Trophoblast cell (in vitro differentiated cells and primary cell): ENCODE data around the gene ACTL6A.

Experiments
- DNase-seq, 2 donors: peaks; one replicate each; pipeline ENCODE4 v3.0.0-alpha.2; 2016
- H2AFZ ChIP-seq: 2 replicates; pipeline ENCODE4 v1.6.1; 2013; ENCODE audit warnings: low read length, moderate library complexity, mild to moderate bottlenecking; ENCODE audit not compliant: insufficient read depth, poor library complexity
- H2AK5ac ChIP-seq: 2 replicates; pipeline ENCODE4 v1.6.1; 2013; ENCODE audit warnings: mild to moderate bottlenecking, low read length
- H2BK120ac ChIP-seq: 2 replicates; pipeline ENCODE4 v1.6.1; 2013; ENCODE audit warnings: low read length, mild to moderate bottlenecking, moderate library complexity; ENCODE audit not compliant: insufficient read depth, poor library complexity
- H2BK12ac ChIP-seq: 2 replicates; pipeline ENCODE4 v1.6.1; 2013; ENCODE audit warnings: mild to moderate bottlenecking, low read length, moderate library complexity
- H2BK5ac ChIP-seq: 2 replicates; pipeline ENCODE4 v1.6.1; 2013; ENCODE audit warnings: low read length, low read depth, moderate library complexity, mild to moderate bottlenecking; ENCODE audit not compliant: poor library complexity
- H3K14ac ChIP-seq: 2 replicates; pipeline ENCODE4 v1.6.1; 2013; ENCODE audit warnings: mild to moderate bottlenecking, low read length
- H3K18ac ChIP-seq: 2 replicates; pipeline ENCODE4 v1.6.1; 2013; ENCODE audit warnings: mild to moderate bottlenecking, low read length
- H3K23ac ChIP-seq: 2 replicates; pipeline ENCODE4 v1.6.1; 2013; ENCODE audit warnings: low read length
- H3K27ac ChIP-seq: 2 replicates; pipeline ENCODE4 v1.5.1; 2013; ENCODE audit warnings: low read depth, mild to moderate bottlenecking, inconsistent platforms, low read length, moderate library complexity
- H3K27me3 ChIP-seq: 2 replicates; pipeline ENCODE4 v1.6.1; 2013; ENCODE audit warnings: inconsistent platforms, mild to moderate bottlenecking, low read length, moderate library complexity; ENCODE audit not compliant: insufficient read depth
- H3K36me3 ChIP-seq, 2 experiments: 1 replicate in 1 of 2; 2 replicates in 1 of 2; pipeline ENCODE4 v1.6.1; 2013; ENCODE audit warnings: low read length in 2 of 2, mild to moderate bottlenecking in 2 of 2, moderate library complexity in 1 of 2; ENCODE audit not compliant: insufficient read depth in 2 of 2, control insufficient read depth in 1 of 2
- H3K4ac ChIP-seq: 2 replicates; pipeline ENCODE4 v1.6.1; 2013; ENCODE audit warnings: low read depth, mild to moderate bottlenecking, low read length, moderate library complexity
- H3K4me1 ChIP-seq, 2 experiments: 1 replicate in 1 of 2; 2 replicates in 1 of 2; pipeline ENCODE4 v1.6.1; 2013; ENCODE audit warnings: low read length in 2 of 2, mild to moderate bottlenecking in 2 of 2, moderate library complexity in 1 of 2; ENCODE audit not compliant: insufficient read depth in 2 of 2, control insufficient read depth in 1 of 2
- H3K4me2 ChIP-seq: 2 replicates; pipeline ENCODE4 v1.6.1; 2013; ENCODE audit warnings: inconsistent platforms, mild to moderate bottlenecking, low read length, moderate library complexity
- H3K4me3 ChIP-seq: 2 replicates; pipeline ENCODE4 v1.5.1; 2013; ENCODE audit warnings: mild to moderate bottlenecking, low read depth, low read length, inconsistent platforms
- H3K79me1 ChIP-seq: one replicate; pipeline ENCODE4 v1.6.1; 2013; ENCODE audit warnings: low read length
- H3K79me2 ChIP-seq: 2 replicates; pipeline ENCODE4 v1.6.1; 2013; ENCODE audit warnings: low read length, mild to moderate bottlenecking; ENCODE audit not compliant: control insufficient read depth, insufficient read depth, poor library complexity
- H3K9ac ChIP-seq: 2 replicates; pipeline ENCODE4 v1.6.1; 2013; ENCODE audit warnings: mild to moderate bottlenecking, low read length
- H3K9me3 ChIP-seq: 2 replicates; pipeline ENCODE4 v1.6.1; 2013; ENCODE audit warnings: low read depth, mild to moderate bottlenecking, control low read depth, inconsistent platforms, low read length; ENCODE audit not compliant: insufficient read depth
- H4K12ac ChIP-seq: 2 replicates; pipeline ENCODE4 v1.6.1; 2013; ENCODE audit warnings: low read depth, mild to moderate bottlenecking, low read length, moderate library complexity
- H4K8ac ChIP-seq: 2 replicates; pipeline ENCODE4 v1.6.1; 2013; ENCODE audit warnings: low read depth, mild to moderate bottlenecking, low read length, moderate library complexity
- H4K91ac ChIP-seq: one replicate; pipeline ENCODE4 v1.6.1; 2013; ENCODE audit warnings: low read depth, mild to moderate bottlenecking, low read length, moderate library complexity
- WGBS: extraction: QIAGEN DNeasy Blood & Tissue Kit; methylation state at CpG from one replicate; pipeline ENCODE4 v1.1.7; 2013; ENCODE audit warnings: missing lambda C conversion rate; ENCODE audit not compliant: insufficient read length, insufficient coverage; ENCODE audit errors: extremely low coverage; 5-methylcytosine and 5-hydroxymethylcytosine counted together

Gene ACTL6A

DNA sequence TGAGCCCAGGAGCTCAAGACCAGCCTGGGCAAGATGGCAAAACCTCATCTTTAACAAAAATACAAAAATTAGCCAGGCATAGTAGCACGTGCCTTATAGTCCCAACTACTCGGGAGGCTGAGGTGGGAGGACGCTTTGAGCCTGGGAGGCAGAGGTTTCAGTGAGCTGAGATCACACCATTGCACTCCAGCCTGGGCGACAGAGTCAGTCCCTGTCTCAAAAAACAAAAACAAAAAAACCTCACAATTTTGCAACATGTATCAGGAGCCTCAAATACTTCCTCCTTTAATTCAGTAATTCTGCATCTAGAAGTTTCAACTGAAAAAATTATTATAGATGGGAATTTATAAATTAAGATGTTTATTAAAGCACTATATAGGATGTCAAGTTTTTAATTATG is 40.6 kb downstream of the ACTL6A start:
- peaks cover 2 to 6% of the 10 kb centered on the region in 2 experiments for H3K4me1 ChIP-seq
- H3K9ac ChIP-seq: no peak overlapping the region
- no peak overlapping the region for H4K91ac ChIP-seq
- H4K12ac ChIP-seq: peak overlapping the region; percentile 75
- peaks cover 4% of the 10 kb centered on the region for H3K79me1 ChIP-seq
- H3K4ac ChIP-seq: peak overlapping the region; percentile 94
- no peak overlapping the region for H3K23ac ChIP-seq
- H3K27ac ChIP-seq: no peak overlapping the region
- no peak overlapping the region for H3K18ac ChIP-seq
- H2BK120ac ChIP-seq: no peak overlapping the region
- H3K27me3 ChIP-seq: no peaks in the 10 kb centered on the region
- WGBS: no CpG with 5 or more reads among the region's 4 CpGs
- H3K36me3 ChIP-seq: peaks cover 19 to 23% of the 10 kb centered on the region in 2 experiments
- DNase-seq: no peak
- H3K9me3 ChIP-seq: no peaks in the 10 kb centered on the region
- no peak overlapping the region for H2BK12ac ChIP-seq
- H2AFZ ChIP-seq: no peak overlapping the region
- H3K4me2 ChIP-seq: no peak overlapping the region
- peaks cover 7% of the 10 kb centered on the region for H3K79me2 ChIP-seq
- no peak overlapping the region for H3K14ac ChIP-seq
- H3K4me3 ChIP-seq: no peak overlapping the region
- no peak overlapping the region for H4K8ac ChIP-seq
- no peak overlapping the region for H2AK5ac ChIP-seq
- no peak overlapping the region for H2BK5ac ChIP-seq

DNA sequence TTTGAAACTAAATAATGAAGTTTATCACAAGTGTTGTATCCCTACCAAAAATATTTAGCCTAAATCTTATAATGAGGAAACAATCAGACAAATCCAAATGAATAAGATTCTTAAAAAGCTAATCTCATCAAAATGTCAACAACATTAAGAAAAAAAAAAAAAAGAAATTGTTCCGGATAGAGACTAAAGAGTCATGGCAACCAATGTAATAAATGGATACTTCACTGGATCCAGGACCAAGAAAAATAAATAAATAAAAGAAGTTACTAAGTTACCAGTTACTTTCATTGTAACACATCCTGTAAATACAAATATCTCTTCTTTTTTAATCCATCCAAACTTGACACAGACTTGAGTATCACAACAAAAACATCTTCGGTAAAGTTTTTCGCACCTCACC is 41.1 kb downstream of the ACTL6A start:
- Histone ChIP-seq H3K4ac (peak overlapping the region; percentile 4), H3K36me3 (peaks cover 15 to 19% of the 10 kb centered on the region in 2 experiments), H4K12ac (no peak overlapping the region), H3K79me2 (peaks cover 7% of the 10 kb centered on the region), H3K79me1 (peaks cover 4% of the 10 kb centered on the region), H3K9me3 (no peaks in the 10 kb centered on the region), H3K4me3 (peak overlapping the region; percentile 90), H2BK120ac (no peak overlapping the region), H3K23ac (no peak overlapping the region), H3K27ac (no peak overlapping the region), H3K9ac (peak overlapping the region; percentile 96), H2BK5ac (no peak overlapping the region), H3K27me3 (no peaks in the 10 kb centered on the region), H2AFZ (no peak overlapping the region), H2AK5ac (no peak overlapping the region), H3K4me2 (peak overlapping the region; percentile 53), H3K18ac (no peak overlapping the region), H2BK12ac (no peak overlapping the region), H4K8ac (no peak overlapping the region), H4K91ac (no peak overlapping the region), H3K4me1 (peaks cover 2 to 6% of the 10 kb centered on the region in 2 experiments), H3K14ac (no peak overlapping the region)
- DNase-seq: no peak
- WGBS: no CpG with 5 or more reads among the region's 3 CpGs

- WGBS: no CpG with 5 or more reads among the region's 45 CpGs
- H2AFZ ChIP-seq: peak within 1 kb of the TSS; percentile 98
- H3K9me3 ChIP-seq: no peaks in the 10 kb centered on the region
- H3K23ac ChIP-seq: no peak within 1 kb of the TSS
- H3K27me3 ChIP-seq: no peaks in the 10 kb centered on the region
- peak within 1 kb of the TSS; percentile 97 for H4K91ac ChIP-seq
- H3K14ac ChIP-seq: peak within 1 kb of the TSS; percentile 97
- peak within 1 kb of the TSS; percentile 97 for H3K4me3 ChIP-seq
- peak within 1 kb of the TSS; percentile 96 for H3K4me2 ChIP-seq
- H3K79me2 ChIP-seq: peaks cover 7% of the 10 kb centered on the region
- no peak within 1 kb of the TSS for H2BK12ac ChIP-seq
- H2BK5ac ChIP-seq: peak within 1 kb of the TSS; percentile 94
- H3K4ac ChIP-seq: peak within 1 kb of the TSS; percentile 97
- H3K18ac ChIP-seq: peak within 1 kb of the TSS; percentile 98
- H3K4me1 ChIP-seq: peaks cover 2 to 6% of the 10 kb centered on the region in 2 experiments
- H4K12ac ChIP-seq: peak within 1 kb of the TSS; percentile 95
- H4K8ac ChIP-seq: peak within 1 kb of the TSS; percentile 99
- H3K27ac ChIP-seq: no peak within 1 kb of the TSS
- H3K79me1 ChIP-seq: peaks cover 4% of the 10 kb centered on the region
- peak; percentile 97 to 98 for DNase-seq
- H2AK5ac ChIP-seq: peak within 1 kb of the TSS; percentile 81
- H3K9ac ChIP-seq: peak within 1 kb of the TSS; percentile 98
- peak within 1 kb of the TSS; percentile 82 for H2BK120ac ChIP-seq
- H3K36me3 ChIP-seq: peaks cover 14 to 18% of the 10 kb centered on the region in 2 experiments
Measured at GRCh38 chr3:179604321-179605078, 41.8 kb downstream of the ACTL6A start, which contains the start of the genes MRPL47 and NDUFB5. Gene MRPL47, minus strand, starts transcription at chr3:179604638. Its CDS starts 14 bp downstream, at chr3:179604624. Gene NDUFB5, plus strand, starts transcription at chr3:179604794. Its CDS starts 22 bp downstream, at chr3:179604816.

- H3K4me1 ChIP-seq: peaks cover 2 to 6% of the 10 kb centered on the region in 2 experiments
- H4K8ac ChIP-seq: no peak overlapping the region
- H4K91ac ChIP-seq: no peak overlapping the region
- no peaks in the 10 kb centered on the region for H3K9me3 ChIP-seq
- H3K36me3 ChIP-seq: peaks cover 3 to 5% of the 10 kb centered on the region in 2 experiments
- H4K12ac ChIP-seq: no peak overlapping the region
- no peaks in the 10 kb centered on the region for H3K27me3 ChIP-seq
- peaks cover 7% of the 10 kb centered on the region for H3K79me2 ChIP-seq
- no peak overlapping the region for H3K4me3 ChIP-seq
- no peak overlapping the region for H3K4me2 ChIP-seq
- H3K23ac ChIP-seq: no peak overlapping the region
- H3K79me1 ChIP-seq: peaks cover 4% of the 10 kb centered on the region
- no peak overlapping the region for H3K4ac ChIP-seq
- no peak overlapping the region for H2AFZ ChIP-seq
- H2BK5ac ChIP-seq: no peak overlapping the region
- no peak overlapping the region for H2BK120ac ChIP-seq
- H2AK5ac ChIP-seq: no peak overlapping the region
- DNase-seq: peak in 1 of 2 donors; percentile 63
- H3K14ac ChIP-seq: no peak overlapping the region
- no peak overlapping the region for H2BK12ac ChIP-seq
- WGBS: no CpG with 5 or more reads among the region's 4 CpGs
- no peak overlapping the region for H3K27ac ChIP-seq
- no peak overlapping the region for H3K18ac ChIP-seq
- H3K9ac ChIP-seq: no peak overlapping the region
Measured at GRCh38 chr3:179606534-179607085, 43.9 kb downstream of the ACTL6A start.
